Omental fat pad (tissue), 4 donors: Measurements from ENCODE around the gene MYO10. TPM values are rescaled to one million over a fixed set of nuclear protein-coding genes. Genes with fewer than 3 reads are reported as not detected.

ENCODE experiments used
- ATAC-seq: fragments of 150-250 bp; one replicate; pipeline ENCODE4 v1.9.1; 2016; ENCODE audit warnings: mild to moderate bottlenecking, moderate library complexity; ENCODE audit not compliant: low FRiP score
- DNase-seq: peaks from one replicate; pipeline ENCODE4 v3.0.0-alpha.2; 2019; ENCODE audit warnings: low spot score
- total RNA-seq, 4 donors: library from RNA; depleted of rRNA; stranded (reverse); fragments of >200 nt; gene quantifications; one replicate each; pipeline ENCODE4 v1.1.0, GENCODE V29; 2016
- TF ChIP-seq, protein P1 (sequence below), 3 donors: fragments of 450-650 bp; IDR thresholded peaks; one replicate each; pipeline ENCODE4 v1.5.1; 2016 to 2017; ENCODE audit warnings: antibody characterized with exemption in 3 of 3, mild to moderate bottlenecking in 3 of 3, moderate library complexity in 2 of 3

The MYO10 gene
- total RNA-seq, 4 donors from 2014 or later = 12.1 to 35.8 (median 17.7) TPM

DNA sequence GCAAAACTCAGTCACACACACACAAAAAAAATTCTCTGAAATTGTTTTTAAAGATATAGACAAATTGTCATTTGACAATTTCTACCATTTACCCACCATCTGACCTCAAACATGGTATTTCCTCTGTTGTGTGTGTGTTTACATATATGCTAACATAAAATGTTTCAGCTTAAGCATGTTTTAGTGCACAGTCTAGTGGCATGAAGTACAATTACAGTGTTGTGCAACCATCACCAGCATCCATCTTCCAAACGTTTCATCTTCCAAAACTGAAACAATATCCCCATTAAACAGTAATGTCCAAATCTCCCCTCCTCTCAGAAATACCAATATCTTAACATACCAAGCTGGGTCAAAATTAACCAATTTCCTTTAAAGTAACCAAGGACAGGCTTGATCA, 65.2 kb downstream of the MYO10 start:
- ATAC-seq = no peak
- DNase-seq = no peak
- TF ChIP-seq, protein P1, sequence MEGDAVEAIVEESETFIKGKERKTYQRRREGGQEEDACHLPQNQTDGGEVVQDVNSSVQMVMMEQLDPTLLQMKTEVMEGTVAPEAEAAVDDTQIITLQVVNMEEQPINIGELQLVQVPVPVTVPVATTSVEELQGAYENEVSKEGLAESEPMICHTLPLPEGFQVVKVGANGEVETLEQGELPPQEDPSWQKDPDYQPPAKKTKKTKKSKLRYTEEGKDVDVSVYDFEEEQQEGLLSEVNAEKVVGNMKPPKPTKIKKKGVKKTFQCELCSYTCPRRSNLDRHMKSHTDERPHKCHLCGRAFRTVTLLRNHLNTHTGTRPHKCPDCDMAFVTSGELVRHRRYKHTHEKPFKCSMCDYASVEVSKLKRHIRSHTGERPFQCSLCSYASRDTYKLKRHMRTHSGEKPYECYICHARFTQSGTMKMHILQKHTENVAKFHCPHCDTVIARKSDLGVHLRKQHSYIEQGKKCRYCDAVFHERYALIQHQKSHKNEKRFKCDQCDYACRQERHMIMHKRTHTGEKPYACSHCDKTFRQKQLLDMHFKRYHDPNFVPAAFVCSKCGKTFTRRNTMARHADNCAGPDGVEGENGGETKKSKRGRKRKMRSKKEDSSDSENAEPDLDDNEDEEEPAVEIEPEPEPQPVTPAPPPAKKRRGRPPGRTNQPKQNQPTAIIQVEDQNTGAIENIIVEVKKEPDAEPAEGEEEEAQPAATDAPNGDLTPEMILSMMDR (IDR thresholded peaks at IDR 0.05) = no peak

DNA sequence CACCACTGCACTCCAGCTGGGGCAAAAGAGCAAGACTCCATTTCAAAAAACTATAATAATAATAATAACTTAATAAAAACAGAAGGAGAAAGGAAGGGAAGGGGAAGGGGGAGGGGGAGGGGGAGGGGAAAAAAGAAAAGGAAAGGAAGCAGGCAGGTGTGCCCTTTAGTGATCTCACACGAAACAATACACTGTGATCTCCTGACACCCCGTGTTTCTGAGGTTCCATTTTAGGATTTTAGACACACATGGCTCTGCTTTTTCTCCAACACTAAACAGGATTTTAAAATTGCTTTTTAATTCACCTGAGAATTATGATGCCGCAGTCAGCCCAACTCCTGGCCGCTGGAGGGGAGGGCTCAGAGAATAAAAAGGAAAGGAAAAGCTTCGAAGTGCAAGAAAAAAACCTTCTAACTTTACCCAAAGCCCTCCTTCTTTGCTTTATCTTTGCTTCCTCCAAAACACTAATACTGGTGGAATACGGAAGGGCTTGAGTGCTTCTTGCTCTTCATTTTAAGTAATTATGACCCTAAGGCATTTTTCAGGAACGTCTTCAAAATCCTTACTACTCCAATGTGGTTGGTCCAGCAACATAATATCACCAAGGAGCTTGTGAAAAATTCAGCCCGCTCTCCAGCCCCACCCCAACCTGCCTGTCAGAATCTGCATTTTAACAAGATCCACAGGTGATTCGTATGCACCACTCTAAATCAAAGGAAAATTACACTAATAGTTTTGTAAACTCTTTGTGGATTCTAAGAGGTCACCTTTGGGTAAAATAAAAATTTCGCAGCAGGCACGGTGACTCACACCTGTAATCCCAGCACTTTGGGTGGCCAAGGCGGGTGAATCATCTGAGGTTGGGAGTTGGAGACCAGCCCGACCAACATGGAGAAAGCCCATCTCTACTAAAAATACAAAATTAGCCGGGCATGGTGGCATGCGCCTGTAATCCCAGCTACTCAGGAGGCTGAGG, 66.0 kb downstream of the MYO10 start:
- TF ChIP-seq, protein P1 (IDR thresholded peaks at IDR 0.05) = no peak
- ATAC-seq = no peak

DNA sequence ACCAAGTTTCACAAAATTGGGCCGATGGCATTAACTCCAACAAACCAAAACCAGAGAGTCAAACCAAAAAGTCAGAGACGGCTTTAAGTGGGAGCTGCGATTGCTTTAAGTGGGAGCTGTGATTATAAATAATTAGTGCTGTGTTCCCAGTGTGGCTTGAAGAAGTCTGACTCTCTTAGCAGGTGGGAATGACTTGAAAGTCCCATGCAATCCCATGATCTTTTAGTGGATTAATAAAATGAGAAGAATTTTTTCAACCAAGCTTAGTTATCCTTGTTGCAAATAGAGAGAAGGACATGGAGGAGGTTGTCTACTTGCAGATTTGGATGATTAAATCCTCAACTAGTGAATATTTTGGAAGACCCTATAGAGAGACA, 68.5 kb downstream of the MYO10 start:
- ATAC-seq = no peak
- TF ChIP-seq, protein P1 (IDR thresholded peaks at IDR 0.05) = no peak

More for the DNA sequence above, 66.0 kb downstream of the MYO10 start:
- DNase-seq = no peak

DNA sequence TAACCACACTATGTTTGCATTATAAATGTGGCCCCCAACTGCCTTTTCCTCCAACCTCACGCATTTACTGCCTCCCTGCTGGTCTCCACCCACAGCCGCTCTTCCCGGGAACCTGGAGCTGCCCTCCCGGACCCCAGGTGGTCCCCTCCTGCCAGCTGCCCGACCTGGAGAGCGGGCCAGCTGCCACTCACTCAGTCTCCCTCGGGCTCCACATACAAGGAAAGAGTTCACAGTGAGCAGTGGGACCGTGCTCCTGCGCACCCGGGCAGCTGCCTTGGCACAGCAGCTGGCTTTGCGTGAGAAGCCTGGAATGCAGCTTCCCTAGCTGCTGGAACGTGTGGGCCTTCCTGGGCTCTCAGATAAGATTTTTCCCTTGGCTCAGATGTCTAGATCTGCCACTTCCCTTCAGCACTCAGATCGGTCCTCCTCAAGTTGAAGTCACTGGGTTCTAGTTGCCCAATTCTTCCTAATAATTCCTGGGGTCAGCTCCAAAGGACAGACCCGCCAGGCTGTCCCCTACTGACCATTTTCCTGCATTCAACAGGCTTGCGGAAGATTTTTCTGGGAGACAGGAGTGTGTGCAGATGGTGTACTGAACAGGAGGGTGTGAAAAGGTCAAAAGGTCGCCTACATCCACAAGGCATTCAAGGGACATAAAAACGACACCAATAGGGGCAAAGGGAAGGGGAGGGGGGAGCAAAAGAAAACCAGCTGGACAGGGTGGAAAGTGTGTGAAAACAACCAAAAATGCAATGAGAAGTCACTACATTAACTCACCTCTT, 69.1 kb downstream of the MYO10 start:
- DNase-seq (no peak), ATAC-seq (no peak)

More for the DNA sequence above, 68.5 kb downstream of the MYO10 start:
- DNase-seq = no peak

DNA sequence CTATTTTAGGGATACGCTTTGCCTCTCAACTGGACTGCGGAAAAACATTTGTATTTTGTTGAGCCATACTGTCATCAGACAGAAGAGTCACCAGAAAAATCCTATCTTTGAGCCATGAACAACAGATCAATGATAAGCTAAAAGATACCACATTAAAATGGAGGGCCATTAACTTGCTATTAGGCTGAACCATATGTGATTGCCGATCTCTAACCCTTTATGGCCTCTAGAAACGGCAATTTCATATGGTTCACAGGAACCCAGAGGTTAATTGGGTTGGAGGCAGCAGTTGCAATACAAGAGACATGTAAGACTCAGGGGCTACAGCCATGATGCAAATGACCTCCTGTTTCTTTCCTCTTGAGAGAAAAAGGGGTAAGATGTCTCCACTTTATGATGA, 69.8 kb downstream of the MYO10 start:
- DNase-seq = no peak
- no peak for ATAC-seq
- TF ChIP-seq, protein P1 (IDR thresholded peaks at IDR 0.05) = no peak

More for the DNA sequence above, 69.1 kb downstream of the MYO10 start:
- TF ChIP-seq, protein P1 (IDR thresholded peaks at IDR 0.05) = no peak

DNA sequence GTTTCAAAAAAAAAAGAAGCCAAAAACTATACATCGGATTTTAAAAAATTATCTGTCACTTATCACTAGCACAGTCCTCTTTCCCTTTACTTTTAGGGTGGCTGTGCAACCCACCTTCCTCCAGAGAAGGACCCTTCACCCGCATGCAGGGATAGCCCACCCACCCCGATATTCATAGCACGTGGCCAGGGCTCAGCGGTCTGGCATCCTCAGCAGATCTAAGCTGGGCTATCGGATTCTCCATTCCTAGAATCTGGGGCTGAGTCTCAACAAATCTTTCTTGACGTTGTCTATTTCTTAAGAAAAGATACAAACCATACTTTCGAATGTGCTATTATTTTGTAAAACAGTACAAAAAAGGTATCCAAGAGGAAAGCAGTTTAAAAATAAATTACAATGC, 70.9 kb downstream of the MYO10 start:
- no peak for DNase-seq
- TF ChIP-seq, protein P1 (IDR thresholded peaks at IDR 0.05) = no peak
- ATAC-seq = no peak
